CD4-positive, alpha-beta T cell treated with Interleukin-1 beta for 1 hour (primary cell): ENCODE results near the gene GDE1.

Experiments used
- DNase-seq, 2 donors: peaks; one replicate each; pipeline ENCODE4 v3.0.0-alpha.2; 2020 to 2022

GDE1 gene

GRCh38 chr16:19485611-19486010 is 36.3 kb downstream of the GDE1 start:
- DNase-seq = no peak

- no peak for DNase-seq
Observed at GRCh38 chr16:19484096-19484495, 37.8 kb downstream of the GDE1 start.

GRCh38 chr16:19482291-19482690 is 39.6 kb downstream of the GDE1 start:
- no peak for DNase-seq

- DNase-seq = no peak
Observed at GRCh38 chr16:19481769-19482168, 40.1 kb downstream of the GDE1 start.

GRCh38 chr16:19481296-19481695 is 40.6 kb downstream of the GDE1 start:
- no peak for DNase-seq

- DNase-seq = no peak
Observed at GRCh38 chr16:19479302-19479721, 42.6 kb downstream of the GDE1 start.

- no peak for DNase-seq
Observed at GRCh38 chr16:19478505-19478904, 43.4 kb downstream of the GDE1 start.

- no peak for DNase-seq
Observed at GRCh38 chr16:19474617-19475016, 47.3 kb downstream of the GDE1 start.

- DNase-seq = no peak
Observed at GRCh38 chr16:19472482-19472881, 49.4 kb downstream of the GDE1 start.

- DNase-seq = no peak
Observed at GRCh38 chr16:19468300-19468699, 53.6 kb downstream of the GDE1 start.

GRCh38 chr16:19463468-19464315 is 58.2 kb downstream of the GDE1 start:
- DNase-seq = no peak

- no peak for DNase-seq
Observed at GRCh38 chr16:19460397-19460796, 61.5 kb downstream of the GDE1 start.

- DNase-seq = no peak
Observed at GRCh38 chr16:19458722-19459379, 63.0 kb downstream of the GDE1 start.
